RPMI7951 (cell line): ENCODE results near the gene DIDO1. TPM values are rescaled to one million over a fixed set of nuclear protein-coding genes. Genes with fewer than 3 reads are reported as not detected.

Experiments used
- DNase-seq: peaks from one replicate; pipeline ENCODE4 v3.0.0-alpha.2; 2012; ENCODE audit warnings: low read depth
- total RNA-seq: library from RNA; depleted of rRNA; stranded (reverse); fragments of >200 nt; shearing (Covaris generic); gene quantifications from 2 replicates; pipeline ENCODE4 v1.2.3, GENCODE V29; 2014

Gene DIDO1
- total RNA-seq, 1 experiment from 2014 or later, result 30.0 TPM

- no peak for DNase-seq
Observed at GRCh38 chr20:62879275-62880146, 46.8 kb downstream of the DIDO1 start.

GRCh38 chr20:62878244-62879038 lies 47.9 kb downstream of the DIDO1 start:
- DNase-seq, result no peak

GRCh38 chr20:62876902-62877816 lies 49.1 kb downstream of the DIDO1 start:
- no peak for DNase-seq

GRCh38 chr20:62876501-62876901 lies 49.8 kb downstream of the DIDO1 start:
- no peak for DNase-seq

- peak; percentile 94 for DNase-seq
Observed at GRCh38 chr20:62875419-62876361, 50.6 kb downstream of the DIDO1 start.

- no peak for DNase-seq
Observed at GRCh38 chr20:62874964-62875344, 51.4 kb downstream of the DIDO1 start.

- peak; percentile 89 for DNase-seq
Observed at GRCh38 chr20:62873681-62874031, 52.6 kb downstream of the DIDO1 start.

GRCh38 chr20:62873280-62873679 lies 53.0 kb downstream of the DIDO1 start:
- DNase-seq, result no peak

GRCh38 chr20:62872862-62873261 lies 53.4 kb downstream of the DIDO1 start:
- DNase-seq, result no peak

GRCh38 chr20:62872184-62872847 lies 54.0 kb downstream of the DIDO1 start:
- no peak for DNase-seq

- no peak for DNase-seq
Observed at GRCh38 chr20:62864207-62864606, 62.1 kb downstream of the DIDO1 start.

GRCh38 chr20:62861726-62862336 lies 64.5 kb downstream of the DIDO1 start, which contains the start of gene TCFL5:
TCFL5 (minus strand) TSS chr20:62861822; CDS start chr20:62861670, 152 bp downstream.
- peak; percentile 83 for DNase-seq

GRCh38 chr20:62860924-62861691 lies 65.2 kb downstream of the DIDO1 start:
- peak; percentile 35 for DNase-seq

- peak; percentile 69 for DNase-seq
Observed at GRCh38 chr20:62860391-62860923, 65.8 kb downstream of the DIDO1 start.

- no peak for DNase-seq
Observed at GRCh38 chr20:62859721-62860120, 66.6 kb downstream of the DIDO1 start.

GRCh38 chr20:62858058-62858830 lies 68.1 kb downstream of the DIDO1 start:
- peak; percentile 26 for DNase-seq

GRCh38 chr20:62856931-62857619 lies 69.2 kb downstream of the DIDO1 start:
- no peak for DNase-seq
